GM12872 (cell line): ENCODE measurements around the gene UBE2D2.

ENCODE experiments used
- TF ChIP-seq, protein P1 (sequence below): IDR thresholded peaks from 3 replicates; pipeline ENCODE4 v1.5.1; 2011; ENCODE audit warnings: low read depth, mild to moderate bottlenecking, low read length, moderate library complexity; ENCODE audit not compliant: insufficient read depth

Gene UBE2D2

DNA sequence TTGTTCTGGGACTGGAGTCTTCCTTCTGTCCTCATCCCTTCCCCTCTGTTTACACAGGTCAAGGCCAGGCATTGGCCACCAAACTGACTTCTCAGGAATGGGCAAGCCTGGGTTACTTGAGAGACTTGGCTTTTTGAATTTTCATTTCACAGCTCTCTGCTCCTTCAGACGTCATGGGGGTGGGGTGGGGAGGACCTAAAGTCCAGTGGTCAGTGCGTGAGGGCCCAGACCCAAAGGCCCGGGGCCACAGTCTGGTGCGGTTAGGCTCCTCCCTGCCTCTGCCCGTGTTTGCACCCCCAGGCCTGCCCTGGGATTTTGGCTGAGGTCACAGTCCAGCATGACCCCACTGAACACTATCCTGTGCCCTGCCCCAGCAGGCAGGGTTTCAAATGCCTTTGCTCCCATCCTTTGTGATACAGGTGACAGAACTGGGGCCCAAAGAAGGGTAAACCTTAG lies 82.9 kb downstream of the UBE2D2 start:
- TF ChIP-seq, protein P1, sequence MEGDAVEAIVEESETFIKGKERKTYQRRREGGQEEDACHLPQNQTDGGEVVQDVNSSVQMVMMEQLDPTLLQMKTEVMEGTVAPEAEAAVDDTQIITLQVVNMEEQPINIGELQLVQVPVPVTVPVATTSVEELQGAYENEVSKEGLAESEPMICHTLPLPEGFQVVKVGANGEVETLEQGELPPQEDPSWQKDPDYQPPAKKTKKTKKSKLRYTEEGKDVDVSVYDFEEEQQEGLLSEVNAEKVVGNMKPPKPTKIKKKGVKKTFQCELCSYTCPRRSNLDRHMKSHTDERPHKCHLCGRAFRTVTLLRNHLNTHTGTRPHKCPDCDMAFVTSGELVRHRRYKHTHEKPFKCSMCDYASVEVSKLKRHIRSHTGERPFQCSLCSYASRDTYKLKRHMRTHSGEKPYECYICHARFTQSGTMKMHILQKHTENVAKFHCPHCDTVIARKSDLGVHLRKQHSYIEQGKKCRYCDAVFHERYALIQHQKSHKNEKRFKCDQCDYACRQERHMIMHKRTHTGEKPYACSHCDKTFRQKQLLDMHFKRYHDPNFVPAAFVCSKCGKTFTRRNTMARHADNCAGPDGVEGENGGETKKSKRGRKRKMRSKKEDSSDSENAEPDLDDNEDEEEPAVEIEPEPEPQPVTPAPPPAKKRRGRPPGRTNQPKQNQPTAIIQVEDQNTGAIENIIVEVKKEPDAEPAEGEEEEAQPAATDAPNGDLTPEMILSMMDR: no peak

DNA sequence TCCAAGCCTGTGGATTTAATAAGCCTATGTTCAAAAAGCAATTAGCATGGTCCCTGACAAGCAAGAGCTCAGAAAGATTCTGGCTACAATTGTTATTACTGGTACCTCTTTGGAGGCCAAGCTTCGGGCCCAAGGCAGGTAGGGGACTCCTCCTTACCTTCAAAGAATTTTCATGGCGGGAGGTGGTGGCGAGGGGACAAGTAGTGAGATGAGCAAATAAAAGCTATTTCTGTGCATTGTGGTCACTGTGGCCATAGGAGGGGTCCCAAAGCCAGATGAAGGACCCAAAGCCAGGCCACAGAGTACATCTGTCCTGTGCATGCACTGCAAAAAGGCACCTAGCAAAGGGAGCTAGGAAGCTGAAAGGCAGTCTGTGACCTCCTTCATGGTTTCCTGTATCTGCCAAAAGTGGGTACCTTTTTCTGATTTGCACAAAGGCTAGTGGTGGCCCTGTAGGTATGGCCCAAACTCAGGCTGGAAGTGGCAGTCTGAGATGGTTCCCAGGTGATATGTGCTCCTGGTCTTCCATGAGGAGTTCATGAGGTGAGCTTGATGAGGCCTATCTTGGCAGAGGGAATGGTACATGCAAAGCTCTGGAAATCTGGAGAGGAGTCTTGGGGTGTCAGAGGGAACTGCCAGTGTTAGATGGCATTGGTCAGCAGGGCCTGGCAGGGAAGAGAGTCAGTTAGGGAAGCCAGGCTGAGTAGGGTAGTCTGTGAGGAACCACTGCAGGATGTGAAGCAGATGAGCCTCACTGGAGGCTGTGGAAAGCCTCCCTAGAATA lies 83.7 kb downstream of the UBE2D2 start:
- TF ChIP-seq, protein P1: no peak

DNA sequence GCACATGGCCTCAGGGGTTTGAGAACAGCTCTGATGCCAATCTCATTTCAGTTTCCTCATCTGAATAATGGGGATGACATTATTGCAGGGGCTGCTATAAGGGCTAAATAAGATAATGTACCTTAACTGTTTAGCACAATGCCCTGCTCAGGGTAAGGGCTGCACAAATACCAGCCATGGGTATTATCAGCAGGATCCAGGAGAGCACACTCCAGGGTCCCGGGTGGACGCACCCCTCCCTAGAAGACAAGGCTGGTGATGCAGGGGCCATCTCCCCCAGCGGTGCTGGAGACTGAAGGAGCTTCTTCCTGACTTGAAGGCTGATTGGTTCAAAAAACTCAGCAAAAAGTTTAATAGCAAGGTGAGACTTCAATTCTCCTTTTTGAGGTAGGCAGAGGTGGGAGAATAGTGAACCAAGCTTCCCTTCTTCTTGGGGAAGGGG lies 84.3 kb downstream of the UBE2D2 start:
- TF ChIP-seq, protein P1: no peak

DNA sequence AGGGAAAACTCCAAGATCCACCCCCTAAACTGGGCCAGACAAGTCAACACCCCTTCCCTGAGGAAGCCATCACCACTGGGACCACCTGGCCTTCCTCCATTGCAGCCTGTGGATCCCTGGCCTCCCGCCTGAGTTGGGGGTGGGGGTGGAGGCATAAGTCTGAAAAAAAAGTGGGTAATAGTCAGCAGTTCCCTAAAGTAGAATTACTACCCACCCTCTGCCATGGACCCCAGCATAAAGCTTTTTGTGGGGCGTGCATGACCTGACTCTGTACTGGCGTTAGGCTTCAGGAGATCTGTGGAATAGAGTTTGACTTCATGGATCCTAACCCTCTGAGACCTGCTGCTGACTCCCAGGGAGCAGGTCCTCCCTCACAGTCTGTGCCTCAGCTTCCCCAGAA lies 85.0 kb downstream of the UBE2D2 start:
- TF ChIP-seq, protein P1: no peak

DNA sequence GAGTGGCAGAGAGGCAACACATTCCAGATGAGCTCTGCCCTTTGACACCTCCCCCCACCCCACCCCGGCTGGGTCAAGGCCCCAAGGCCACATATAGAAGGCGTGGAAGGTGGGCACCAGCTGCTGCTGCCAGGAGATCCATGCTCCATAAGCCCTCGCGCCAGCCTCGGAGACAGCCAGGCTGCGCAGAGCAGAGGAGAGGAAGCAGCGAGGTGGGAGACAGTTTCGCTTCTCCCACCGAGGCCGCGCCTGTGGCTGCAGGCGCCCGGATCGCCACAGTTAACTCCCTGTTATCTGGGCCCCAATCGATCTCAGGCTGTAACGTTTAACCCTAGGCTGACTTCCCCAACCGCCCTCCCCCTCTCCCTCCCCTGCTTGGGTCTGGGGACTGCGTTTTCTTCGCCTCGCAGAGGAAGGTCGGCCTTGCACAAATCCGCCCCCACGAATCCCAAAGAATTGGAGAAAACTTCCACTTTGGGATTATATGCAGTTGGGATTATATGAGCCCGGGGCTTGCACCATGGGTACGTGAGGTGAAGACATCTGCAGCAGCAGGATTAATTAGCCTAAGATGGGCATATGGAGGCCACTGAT lies 85.9 kb downstream of the UBE2D2 start:
- TF ChIP-seq, protein P1: no peak

DNA sequence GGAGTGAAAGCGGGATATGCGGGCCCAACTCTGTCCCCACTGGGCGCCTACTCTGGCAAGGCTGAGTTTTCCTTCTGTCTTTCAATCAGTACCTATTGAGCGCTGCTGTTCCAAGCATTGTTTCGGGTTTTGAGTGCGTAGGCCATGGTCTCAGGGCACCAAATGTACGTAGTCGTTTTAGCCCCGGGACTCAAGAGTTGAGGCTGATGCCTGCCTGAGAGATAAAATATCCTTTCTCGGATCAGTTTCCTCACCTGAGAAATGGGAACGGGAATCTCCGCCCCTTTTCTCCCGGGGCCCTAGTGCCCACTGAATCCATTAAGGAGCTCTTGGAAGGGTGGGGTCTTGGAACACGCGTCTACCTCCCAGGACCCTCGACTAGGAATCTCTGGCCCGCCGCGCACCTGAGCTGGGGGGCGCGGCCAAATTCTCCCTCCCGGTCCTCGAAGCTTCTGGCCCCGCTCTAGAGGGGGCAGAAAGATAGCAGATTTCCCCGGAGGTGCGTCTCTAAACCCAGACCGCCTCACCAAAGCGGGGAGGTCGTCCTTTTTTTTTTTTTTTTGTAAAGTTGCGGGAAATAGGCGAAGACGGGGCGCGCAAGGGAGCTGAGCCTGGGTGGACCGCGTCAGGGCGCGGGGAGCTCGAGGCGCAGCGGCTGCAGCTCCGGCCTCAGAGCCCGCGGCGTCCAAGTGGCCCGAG lies 86.5 kb downstream of the UBE2D2 start:
- TF ChIP-seq, protein P1: no peak
